D341Med (cell line): ENCODE data around the gene BHLHA9.
A peak's percentile ranks its signal among the peaks of the same experiment; 100 is the strongest.
"Not testable (repeated sequence)": the region's sequence is repeated elsewhere in the genome, so short reads cannot be mapped to it uniquely, and the experiment has no call there.

Experiments used
- DNase-seq: peaks from one replicate; pipeline ENCODE4 v3.0.0; 2012; ENCODE audit warnings: low spot score

BHLHA9 gene

GRCh38 chr17:1270210-1271029, at the start of gene BHLHA9:
BHLHA9 (plus strand) TSS chr17:1270444; CDS start chr17:1270564, 120 bp downstream.
- no peak for DNase-seq

GRCh38 chr17:1221209-1221608, 49.0 kb upstream of the BHLHA9 start:
- DNase-seq, result no peak

GRCh38 chr17:1222321-1222720, 47.9 kb upstream of the BHLHA9 start:
- no peak for DNase-seq

- no peak for DNase-seq
These were observed 46.6 kb upstream of the BHLHA9 start for GRCh38 chr17:1223662-1224061.

GRCh38 chr17:1224330-1224729, 45.9 kb upstream of the BHLHA9 start:
- DNase-seq, result no peak

- no peak for DNase-seq
These were observed 43.9 kb upstream of the BHLHA9 start for GRCh38 chr17:1226308-1226707.

GRCh38 chr17:1227365-1227764, 42.9 kb upstream of the BHLHA9 start:
- no peak for DNase-seq

- DNase-seq, result no peak
These were observed 42.1 kb upstream of the BHLHA9 start for GRCh38 chr17:1227917-1228780.

- peak; percentile 35 for DNase-seq
These were observed 41.4 kb upstream of the BHLHA9 start for GRCh38 chr17:1228781-1229348.

GRCh38 chr17:1229349-1229899, 40.8 kb upstream of the BHLHA9 start:
- peak; percentile 77 for DNase-seq

- no peak for DNase-seq
These were observed 40.2 kb upstream of the BHLHA9 start for GRCh38 chr17:1229900-1230501.

- no peak for DNase-seq
These were observed 38.8 kb upstream of the BHLHA9 start for GRCh38 chr17:1231456-1231855.

GRCh38 chr17:1232331-1232730, 37.9 kb upstream of the BHLHA9 start:
- no peak for DNase-seq

- no peak for DNase-seq
These were observed 37.5 kb upstream of the BHLHA9 start for GRCh38 chr17:1232786-1233185.

GRCh38 chr17:1234455-1234854, 35.8 kb upstream of the BHLHA9 start:
- no peak for DNase-seq

GRCh38 chr17:1237471-1237870, 32.8 kb upstream of the BHLHA9 start:
- no peak for DNase-seq

GRCh38 chr17:1239210-1239609, 31.0 kb upstream of the BHLHA9 start:
- no peak for DNase-seq

- DNase-seq, result not testable (repeated sequence)
These were observed 29.8 kb upstream of the BHLHA9 start for GRCh38 chr17:1240426-1240825.

GRCh38 chr17:1241929-1242328, 28.3 kb upstream of the BHLHA9 start:
- no peak for DNase-seq

- DNase-seq, result no peak
These were observed 25.6 kb upstream of the BHLHA9 start for GRCh38 chr17:1244606-1245012.

GRCh38 chr17:1251866-1252608, 18.2 kb upstream of the BHLHA9 start:
- peak; percentile 47 for DNase-seq
